ENCODE measurements around the gene KLHDC8A.

KLHDC8A gene

GRCh38 chr1:205291596-205291995, 65.1 kb downstream of the KLHDC8A start:
- TF ChIP-seq, protein P1, sequence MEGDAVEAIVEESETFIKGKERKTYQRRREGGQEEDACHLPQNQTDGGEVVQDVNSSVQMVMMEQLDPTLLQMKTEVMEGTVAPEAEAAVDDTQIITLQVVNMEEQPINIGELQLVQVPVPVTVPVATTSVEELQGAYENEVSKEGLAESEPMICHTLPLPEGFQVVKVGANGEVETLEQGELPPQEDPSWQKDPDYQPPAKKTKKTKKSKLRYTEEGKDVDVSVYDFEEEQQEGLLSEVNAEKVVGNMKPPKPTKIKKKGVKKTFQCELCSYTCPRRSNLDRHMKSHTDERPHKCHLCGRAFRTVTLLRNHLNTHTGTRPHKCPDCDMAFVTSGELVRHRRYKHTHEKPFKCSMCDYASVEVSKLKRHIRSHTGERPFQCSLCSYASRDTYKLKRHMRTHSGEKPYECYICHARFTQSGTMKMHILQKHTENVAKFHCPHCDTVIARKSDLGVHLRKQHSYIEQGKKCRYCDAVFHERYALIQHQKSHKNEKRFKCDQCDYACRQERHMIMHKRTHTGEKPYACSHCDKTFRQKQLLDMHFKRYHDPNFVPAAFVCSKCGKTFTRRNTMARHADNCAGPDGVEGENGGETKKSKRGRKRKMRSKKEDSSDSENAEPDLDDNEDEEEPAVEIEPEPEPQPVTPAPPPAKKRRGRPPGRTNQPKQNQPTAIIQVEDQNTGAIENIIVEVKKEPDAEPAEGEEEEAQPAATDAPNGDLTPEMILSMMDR (IDR thresholded peaks at IDR 0.05; ENCODE audit: low read depth, low read length, missing control alignments), result no peak
- H3K4me3 ChIP-seq (replicated peaks; ENCODE audit: low read depth, low read length), result no peak overlapping the region
- no peak for DNase-seq (ENCODE audit: extremely low read depth, low read depth)

GRCh38 chr1:205287767-205288559, 68.8 kb downstream of the KLHDC8A start:
- DNase-seq (ENCODE audit: extremely low read depth, low read depth), result no peak
- TF ChIP-seq, protein P1 (IDR thresholded peaks at IDR 0.05; ENCODE audit: low read depth, low read length, missing control alignments), result no peak
- no peak overlapping the region for H3K4me3 ChIP-seq (replicated peaks; ENCODE audit: low read depth, low read length)

DNA sequence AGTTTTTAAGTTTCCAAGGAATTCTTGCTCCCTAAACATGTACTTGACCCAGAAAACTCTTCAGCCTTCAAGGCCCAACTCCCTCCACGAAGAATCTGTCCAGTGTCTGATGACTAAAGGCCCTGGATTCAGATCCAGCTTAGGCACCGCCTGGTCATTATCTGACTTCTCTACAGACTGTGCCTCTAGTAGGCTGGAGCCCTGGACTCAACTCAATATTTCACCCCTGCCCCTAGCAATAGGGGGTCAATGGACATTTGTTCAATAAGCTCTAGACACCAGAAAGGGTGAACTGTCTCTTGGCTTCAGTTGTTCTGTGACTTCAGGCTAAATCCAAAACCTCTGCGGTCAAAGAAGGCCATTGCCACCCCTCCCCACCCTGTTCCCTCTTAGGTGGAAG, 69.6 kb downstream of the KLHDC8A start:
- TF ChIP-seq, protein P1 (IDR thresholded peaks at IDR 0.05; ENCODE audit: low read depth, low read length, missing control alignments), result no peak
- no peak overlapping the region for H3K4me3 ChIP-seq (replicated peaks; ENCODE audit: low read depth, low read length)

GRCh38 chr1:205286335-205286950, 70.3 kb downstream of the KLHDC8A start:
- TF ChIP-seq, protein P1 (IDR thresholded peaks at IDR 0.05; ENCODE audit: low read depth, low read length, missing control alignments), result no peak
- no peak overlapping the region for H3K4me3 ChIP-seq (replicated peaks; ENCODE audit: low read depth, low read length)
- DNase-seq (ENCODE audit: extremely low read depth, low read depth), result no peak

More for the DNA sequence above, 69.6 kb downstream of the KLHDC8A start:
- no peak for DNase-seq (ENCODE audit: extremely low read depth, low read depth)
